ENCODE measurements around the gene TANGO2.

Gene TANGO2

GRCh38 chr22:20110359-20110985 lies 89.6 kb downstream of the TANGO2 start:
- no peak for DNase-seq

GRCh38 chr22:20111045-20111688 lies 90.3 kb downstream of the TANGO2 start:
- no peak for DNase-seq

- DNase-seq, result no peak
These were observed 91.0 kb downstream of the TANGO2 start for GRCh38 chr22:20111689-20112622.

GRCh38 chr22:20112623-20113511 lies 92.0 kb downstream of the TANGO2 start:
- no peak for DNase-seq

GRCh38 chr22:20113551-20114310 lies 92.8 kb downstream of the TANGO2 start:
- DNase-seq, result no peak

- DNase-seq, result no peak
These were observed 93.9 kb downstream of the TANGO2 start for GRCh38 chr22:20114506-20115475.

- no peak for DNase-seq
These were observed 94.9 kb downstream of the TANGO2 start, which contains the start of gene RANBP1 for GRCh38 chr22:20115691-20116375. RANBP1 (plus strand) TSS chr22:20116104; CDS start chr22:20116185, 81 bp downstream.

GRCh38 chr22:20116376-20116950 lies 95.6 kb downstream of the TANGO2 start:
- no peak for DNase-seq

All from NCI-H446 (cell line).